Upper lobe of left lung (tissue), 4 donors: Measurements from ENCODE around the gene CUTC.

Experiments
- CTCF ChIP-seq, 6 experiments: fragments of 450-650 bp in 4 of 6; fragments of 200-600 bp in 2 of 6; sonication (generic) in 2 of 6; IDR thresholded peaks; one replicate each; pipeline ENCODE4 v1.5.1; 2016 to 2019; ENCODE audit warnings: antibody characterized with exemption in 6 of 6
- EP300 ChIP-seq, 4 donors: sonication (generic); formaldehyde crosslinking; IDR thresholded peaks; one replicate each; pipeline ENCODE4 v1.5.1; 2017; ENCODE audit warnings: antibody characterized with exemption in 4 of 4, control low read depth in 2 of 4
- POLR2A ChIP-seq, 4 donors: fragments of 450-650 bp; IDR thresholded peaks; one replicate each; pipeline ENCODE4 v1.5.1; 2016 to 2017; ENCODE audit warnings: antibody characterized with exemption in 4 of 4, mild to moderate bottlenecking in 2 of 4
- POLR2AphosphoS5 ChIP-seq, 2 donors: sonication (generic); formaldehyde crosslinking; IDR thresholded peaks; one replicate each; pipeline ENCODE4 v1.5.1; 2017; ENCODE audit warnings: antibody characterized with exemption in 2 of 2

GRCh38 chr10:99740260-99740659, 8.2 kb downstream of the CUTC start:
- no peak for TF ChIP-seq CTCF (IDR thresholded peaks at IDR 0.05)
- TF ChIP-seq POLR2A (IDR thresholded peaks at IDR 0.05): no peak
- TF ChIP-seq POLR2AphosphoS5 (IDR thresholded peaks at IDR 0.05): no peak
- no peak for TF ChIP-seq EP300 (IDR thresholded peaks at IDR 0.05)
